ENCODE measurements around the gene TRPM3.

GRCh38 chr9:70950270-70950669 is 171.2 kb downstream of the TRPM3 start:
- TF ChIP-seq, protein P1, sequence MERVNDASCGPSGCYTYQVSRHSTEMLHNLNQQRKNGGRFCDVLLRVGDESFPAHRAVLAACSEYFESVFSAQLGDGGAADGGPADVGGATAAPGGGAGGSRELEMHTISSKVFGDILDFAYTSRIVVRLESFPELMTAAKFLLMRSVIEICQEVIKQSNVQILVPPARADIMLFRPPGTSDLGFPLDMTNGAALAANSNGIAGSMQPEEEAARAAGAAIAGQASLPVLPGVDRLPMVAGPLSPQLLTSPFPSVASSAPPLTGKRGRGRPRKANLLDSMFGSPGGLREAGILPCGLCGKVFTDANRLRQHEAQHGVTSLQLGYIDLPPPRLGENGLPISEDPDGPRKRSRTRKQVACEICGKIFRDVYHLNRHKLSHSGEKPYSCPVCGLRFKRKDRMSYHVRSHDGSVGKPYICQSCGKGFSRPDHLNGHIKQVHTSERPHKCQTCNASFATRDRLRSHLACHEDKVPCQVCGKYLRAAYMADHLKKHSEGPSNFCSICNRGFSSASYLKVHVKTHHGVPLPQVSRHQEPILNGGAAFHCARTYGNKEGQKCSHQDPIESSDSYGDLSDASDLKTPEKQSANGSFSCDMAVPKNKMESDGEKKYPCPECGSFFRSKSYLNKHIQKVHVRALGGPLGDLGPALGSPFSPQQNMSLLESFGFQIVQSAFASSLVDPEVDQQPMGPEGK (CRISPR knock-in tag; IDR thresholded peaks at IDR 0.05; ENCODE audit: borderline replicate concordance) = no peak
- TF ChIP-seq TCF4 (CRISPR knock-in tag; IDR thresholded peaks at IDR 0.05; ENCODE audit: borderline replicate concordance) = no peak
- no peak for TF ChIP-seq ISL1 (CRISPR knock-in tag; IDR thresholded peaks at IDR 0.05)
- TF ChIP-seq POU6F1 (CRISPR knock-in tag; IDR thresholded peaks at IDR 0.05; ENCODE audit: borderline replicate concordance, low read depth) = no peak
- TF ChIP-seq ZNF70 (CRISPR knock-in tag; IDR thresholded peaks at IDR 0.05) = no peak
- no peak for TF ChIP-seq ZNF565 (CRISPR knock-in tag; conservative IDR thresholded peaks at IDR 0.05; ENCODE audit: low read depth)
- no peak for TF ChIP-seq PPARA (CRISPR knock-in tag; IDR thresholded peaks at IDR 0.05; ENCODE audit: borderline replicate concordance)
- TF ChIP-seq ARNTL (CRISPR knock-in tag; IDR thresholded peaks at IDR 0.05; ENCODE audit: borderline replicate concordance, low read depth) = no peak

Measured in SK-N-SH treated with all-trans-retinoic acid at 6 μM for 48 hours (cell line).